ENCODE data around the gene CELSR2. TPM values are rescaled to one million over a fixed set of nuclear protein-coding genes. Genes with fewer than 3 reads are reported as not detected.
"Not testable (repeated sequence)": the region's sequence is repeated elsewhere in the genome, so short reads cannot be mapped to it uniquely, and the experiment has no call there.

The CELSR2 gene
- total RNA-seq, 1 donor from 2014 or later: 4.3 TPM

GRCh38 chr1:109299558-109300343, 50.4 kb downstream of the CELSR2 start:
- no peak for DNase-seq (ENCODE audit: extremely low read depth, low read depth, low spot score)

- DNase-seq (ENCODE audit: extremely low read depth, low read depth, low spot score): no peak
Observed at GRCh38 chr1:109300650-109301151, 51.4 kb downstream of the CELSR2 start.

GRCh38 chr1:109301874-109302273, 52.5 kb downstream of the CELSR2 start:
- no peak for DNase-seq (ENCODE audit: extremely low read depth, low read depth, low spot score)

DNA sequence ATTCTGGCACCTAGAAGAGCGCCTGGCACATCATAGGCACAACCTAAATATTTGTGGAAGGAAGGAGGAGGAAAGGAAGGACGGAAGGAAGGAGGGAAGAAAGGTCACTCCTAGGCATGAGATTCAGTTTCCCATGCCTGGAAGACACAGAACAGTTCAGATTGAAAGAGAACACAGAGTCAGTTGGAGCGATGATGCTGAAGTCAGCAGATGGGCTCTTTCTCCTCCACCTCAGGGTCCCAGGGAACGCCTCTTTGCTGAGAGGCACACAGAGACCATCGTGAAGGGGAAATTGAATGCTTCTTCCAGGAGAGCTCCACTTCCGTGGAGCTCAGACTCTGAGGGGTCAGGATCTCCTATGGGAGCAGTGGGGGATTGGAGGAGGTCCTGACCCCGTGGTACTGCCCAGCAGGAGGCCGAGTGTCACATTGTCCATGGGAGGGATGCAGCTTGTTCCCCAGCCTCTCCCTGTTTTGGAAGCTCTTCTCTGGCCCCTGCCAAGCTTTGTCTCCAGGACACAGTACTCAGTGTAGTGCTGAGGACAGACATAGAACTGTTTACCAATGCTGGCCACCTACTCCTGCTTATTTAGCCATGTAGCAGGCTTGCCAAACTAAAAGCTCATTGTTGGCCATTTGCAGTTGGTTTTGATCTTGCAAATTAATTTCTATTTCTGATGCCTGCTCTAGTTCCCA, 55.0 kb downstream of the CELSR2 start:
- DNase-seq (ENCODE audit: extremely low read depth, low read depth, low spot score): no peak

DNA sequence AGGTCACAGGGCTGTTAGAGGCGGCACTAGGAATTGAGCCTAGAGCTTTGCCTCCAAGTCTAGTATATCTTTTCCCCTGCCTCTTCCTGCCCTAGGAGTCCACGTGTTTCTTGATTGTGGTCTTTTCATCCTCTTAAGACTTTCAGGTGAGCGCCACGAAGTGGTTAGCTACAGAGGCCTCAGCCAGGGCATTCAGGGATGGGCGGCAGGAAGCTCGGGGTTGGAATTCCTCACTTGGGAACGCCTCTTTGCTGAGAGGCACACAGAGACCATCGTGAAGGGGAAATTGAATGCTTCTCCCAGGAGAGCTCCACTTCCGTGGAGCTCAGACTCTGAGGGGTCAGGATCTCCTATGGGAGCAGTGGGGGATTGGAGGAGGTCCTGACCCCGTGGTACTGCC, 56.7 kb downstream of the CELSR2 start:
- not testable (repeated sequence) for DNase-seq (ENCODE audit: extremely low read depth, low read depth, low spot score)

DNA sequence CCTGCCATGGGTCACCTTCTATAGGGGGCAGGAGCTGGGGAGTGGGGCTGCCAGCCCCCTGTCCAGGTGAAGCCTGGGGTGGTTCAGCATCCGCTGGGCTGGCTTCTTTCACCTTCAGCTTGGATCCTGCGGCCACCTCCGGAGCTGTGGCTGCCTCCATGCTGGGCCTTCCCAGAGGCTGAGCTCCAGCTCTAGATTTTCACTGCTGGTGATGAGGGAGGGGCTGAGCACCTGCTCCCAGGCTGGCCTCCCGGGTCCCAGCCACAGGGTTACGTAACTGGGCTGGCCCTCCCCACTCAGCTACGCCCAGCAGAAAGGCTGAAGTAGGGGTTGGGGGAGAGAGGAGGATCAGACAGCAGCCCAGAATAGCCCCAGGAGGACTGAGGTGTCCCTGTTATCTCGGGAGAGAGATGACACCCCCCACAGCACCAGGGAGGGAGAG, 57.5 kb downstream of the CELSR2 start, which contains the start of gene MYBPHL:
Gene MYBPHL, minus strand, starts transcription at position 180 of the 442 bp plus-strand sequence. Its CDS starts 20 bp downstream, at position 160.
- no peak for DNase-seq (ENCODE audit: extremely low read depth, low read depth, low spot score)

DNA sequence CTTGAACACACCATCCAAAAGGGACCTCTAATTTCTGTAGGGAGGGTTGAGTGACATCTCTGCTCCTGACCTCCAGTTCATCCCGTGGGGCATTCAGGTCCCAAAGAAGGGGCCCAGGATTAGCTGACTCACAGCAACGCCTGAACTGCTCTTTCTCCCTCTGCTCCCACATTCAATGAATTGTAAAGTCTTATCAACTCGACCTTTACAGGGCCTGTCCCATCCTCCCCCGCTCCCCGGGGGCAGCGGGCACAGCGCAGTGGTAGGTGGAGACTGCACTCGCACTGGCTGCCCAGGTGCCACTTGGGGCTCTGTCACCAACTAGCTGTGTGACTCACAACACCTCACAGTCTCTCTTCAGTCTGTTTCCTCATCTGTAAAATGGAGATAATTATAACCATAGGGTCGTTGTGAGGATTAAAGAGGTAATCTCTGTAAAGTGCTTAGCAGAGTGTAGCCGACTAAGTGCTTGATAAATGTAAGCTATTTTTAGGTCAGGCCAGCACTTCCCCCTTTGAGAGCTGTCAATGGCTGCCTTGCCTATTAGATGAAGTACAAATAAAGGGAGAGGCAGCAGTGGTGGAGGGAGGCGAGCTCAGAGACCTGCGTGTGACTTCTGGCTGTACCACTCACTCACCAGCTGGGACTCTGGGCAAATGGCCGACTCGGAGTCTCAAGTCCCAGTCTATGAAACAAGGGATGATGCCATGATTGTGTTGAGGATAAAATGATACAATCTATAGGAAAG, 58.1 kb downstream of the CELSR2 start:
- DNase-seq (ENCODE audit: extremely low read depth, low read depth, low spot score): no peak

DNA sequence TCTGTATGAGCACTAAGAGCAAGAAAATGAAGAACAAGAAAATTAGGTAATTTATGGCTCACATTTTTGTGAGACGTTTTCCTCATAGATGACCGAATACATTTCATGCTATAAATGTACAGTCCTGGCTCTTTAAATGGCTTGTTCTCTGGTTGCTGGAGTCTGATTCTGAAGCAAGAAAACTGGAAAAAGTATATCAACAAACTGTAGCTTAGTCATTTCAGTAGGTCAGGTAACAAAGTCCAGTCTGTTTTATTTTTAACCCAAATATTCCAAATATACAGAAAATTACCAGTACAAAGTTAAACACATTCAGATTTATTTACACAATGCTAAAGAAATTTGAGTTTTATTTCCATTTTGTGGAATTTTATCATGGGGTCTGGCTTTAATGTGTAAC, 60.0 kb downstream of the CELSR2 start:
- DNase-seq (ENCODE audit: extremely low read depth, low read depth, low spot score): no peak

DNA sequence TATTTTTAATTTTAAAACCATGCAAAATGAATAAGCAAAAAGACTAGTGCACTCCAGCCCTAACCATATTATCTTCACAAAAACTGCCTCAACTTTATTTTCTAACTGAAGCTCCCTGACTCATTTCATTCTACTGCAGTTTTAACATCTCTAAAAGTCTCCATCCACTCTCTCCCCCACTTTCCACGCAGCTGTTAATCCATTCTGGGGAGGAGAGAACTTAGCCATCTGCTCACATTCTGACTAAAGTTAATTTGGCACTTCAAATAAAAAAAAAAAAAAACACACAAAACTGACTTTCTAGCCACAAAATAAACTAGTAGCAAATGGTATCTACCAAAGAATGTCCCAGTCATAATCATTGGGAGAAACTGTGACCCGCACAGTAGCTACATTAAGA, 62.9 kb downstream of the CELSR2 start:
- no peak for DNase-seq (ENCODE audit: extremely low read depth, low read depth, low spot score)

DNA sequence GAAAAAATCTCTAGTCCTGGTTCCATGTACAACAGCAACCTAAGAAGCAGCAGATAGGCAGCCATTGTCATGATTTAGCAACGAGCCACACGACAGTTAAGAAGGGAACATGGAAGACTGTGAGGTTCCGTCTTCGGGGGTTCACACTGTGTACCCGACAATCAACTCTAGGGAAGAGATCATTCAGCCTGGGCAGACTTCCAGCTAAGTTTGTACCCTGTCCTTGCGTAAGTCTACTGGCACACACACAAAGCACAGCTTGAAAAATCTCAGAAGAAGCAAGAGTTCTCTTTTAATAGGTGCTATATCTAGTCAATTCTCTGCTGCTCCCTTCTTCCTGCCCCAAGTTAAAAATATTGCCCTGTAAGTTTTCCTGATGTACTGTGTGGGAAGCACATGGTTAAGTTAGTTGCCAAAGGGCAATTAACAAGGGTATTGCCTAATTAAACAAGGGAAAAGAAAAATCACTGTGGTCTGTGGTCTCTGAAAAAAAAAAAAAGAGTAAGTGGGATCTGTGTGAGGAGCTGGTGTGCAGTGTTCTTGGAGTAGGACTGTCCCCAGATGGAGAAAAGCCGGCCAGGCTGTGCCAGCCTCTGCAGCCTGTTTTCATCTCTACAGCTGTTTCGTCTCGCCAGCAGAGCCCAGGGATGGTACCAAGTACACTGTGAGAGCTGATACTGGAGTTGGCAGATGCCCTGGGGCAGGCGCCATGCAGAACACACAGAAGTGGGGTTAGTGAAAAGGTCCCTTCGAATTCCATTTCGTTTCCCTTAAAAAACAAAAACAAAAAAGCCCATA, 63.8 kb downstream of the CELSR2 start:
- no peak for DNase-seq (ENCODE audit: extremely low read depth, low read depth, low spot score)

- DNase-seq (ENCODE audit: extremely low read depth, low read depth, low spot score): no peak
Observed at GRCh38 chr1:109314795-109315194, 65.5 kb downstream of the CELSR2 start.

DNA sequence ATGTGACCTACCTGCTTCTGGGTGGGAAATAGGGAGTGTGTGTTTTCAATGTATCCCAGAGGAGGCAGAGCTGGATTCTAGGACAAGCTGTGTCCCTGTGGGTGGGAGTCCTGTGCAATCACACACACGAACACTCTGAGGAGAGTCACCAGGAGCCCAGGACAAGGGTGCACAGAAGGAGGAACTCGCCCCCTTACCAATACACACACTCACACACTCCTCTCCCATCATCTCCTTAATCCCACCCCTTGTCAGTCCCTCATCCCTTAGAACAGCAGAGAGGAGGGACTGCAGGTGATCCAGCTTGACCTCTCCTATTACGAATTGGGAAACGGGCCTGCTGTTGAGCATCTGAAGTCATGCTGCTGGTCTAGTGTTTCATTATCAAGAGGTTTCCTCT, 65.9 kb downstream of the CELSR2 start:
- DNase-seq (ENCODE audit: extremely low read depth, low read depth, low spot score): no peak

GRCh38 chr1:109316506-109316905, 67.2 kb downstream of the CELSR2 start:
- no peak for DNase-seq (ENCODE audit: extremely low read depth, low read depth, low spot score)

DNA sequence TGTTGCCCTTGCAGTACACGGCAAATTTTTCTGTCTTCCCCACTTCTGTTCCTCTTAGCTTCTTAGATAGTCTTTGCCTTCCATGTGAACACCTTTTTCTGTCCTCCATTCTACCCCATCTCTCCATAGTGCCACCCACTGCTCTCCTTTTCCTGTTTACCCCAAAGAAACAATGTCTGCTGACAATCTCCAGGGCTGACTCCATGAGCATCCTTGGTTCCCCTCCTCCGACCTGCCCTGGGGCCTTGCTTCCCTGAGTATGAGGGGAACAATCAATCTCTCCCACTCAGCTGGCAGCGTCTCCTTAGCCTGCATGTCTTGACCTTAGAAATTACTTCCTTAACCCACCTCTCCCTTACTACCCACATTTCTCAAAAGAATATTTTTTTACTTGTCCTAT, 69.8 kb downstream of the CELSR2 start:
- DNase-seq (ENCODE audit: extremely low read depth, low read depth, low spot score): no peak

GRCh38 chr1:109322974-109323373, 73.6 kb downstream of the CELSR2 start:
- no peak for DNase-seq (ENCODE audit: extremely low read depth, low read depth, low spot score)

Other genes with a start within 250 kb of the CELSR2 start
- gene WDR47, start 207.4 kb upstream of the CELSR2 start, total RNA-seq: 18.3 and 25.2 TPM in 2 replicates
- gene TAF13, start 173.5 kb upstream of the CELSR2 start, total RNA-seq: 34.6 and 48.0 TPM in 2 replicates
- 10.8 and 16.9 TPM in 2 replicates for gene TMEM167B, start 158.8 kb upstream of the CELSR2 start, total RNA-seq
- 0.29 and 0.41 TPM in 2 replicates for gene ELAPOR1, start 135.4 kb upstream of the CELSR2 start, total RNA-seq
- gene SARS1, start 35.6 kb upstream of the CELSR2 start, total RNA-seq: 153 and 156 TPM in 2 replicates
- gene PSRC1, start 33.6 kb downstream of the CELSR2 start, total RNA-seq: 6.9 and 10.5 TPM in 2 replicates
- gene MYBPHL, start 57.5 kb downstream of the CELSR2 start, total RNA-seq: not detected in 2 replicates
- 31.4 and 55.9 TPM in 2 replicates for gene SORT1, start 148.4 kb downstream of the CELSR2 start, total RNA-seq
- 58.8 TPM in 2 replicates for gene PSMA5, start 176.9 kb downstream of the CELSR2 start, total RNA-seq
- not detected in 2 replicates for gene SYPL2, start 217.0 kb downstream of the CELSR2 start, total RNA-seq
- gene ATXN7L2, start 234.4 kb downstream of the CELSR2 start, total RNA-seq: 2.3 and 4.3 TPM in 2 replicates
- 6.2 and 6.7 TPM in 2 replicates for gene CYB561D1, start 244.6 kb downstream of the CELSR2 start, total RNA-seq